Lower leg skin (tissue), 4 donors: ENCODE data around the gene ASCL1. TPM values are rescaled to one million over a fixed set of nuclear protein-coding genes. Genes with fewer than 3 reads are reported as not detected.

Experiments
- DNase-seq, 2 donors: peaks; one replicate each; pipeline ENCODE4 v3.0.0-alpha.2; 2019; ENCODE audit warnings: low spot score in 2 of 2
- H3K4me3 ChIP-seq: fragments of 200-600 bp; sonication (generic); 2 replicates; pipeline ENCODE4 v1.5.1; 2017; ENCODE audit warnings: mild to moderate bottlenecking, low read depth; ENCODE audit not compliant: poor library complexity, severe bottlenecking
- POLR2A ChIP-seq, 2 donors: fragments of 450-650 bp; IDR thresholded peaks; one replicate each; pipeline ENCODE4 v1.6.1; 2016 to 2017; ENCODE audit warnings: antibody characterized with exemption in 2 of 2, mild to moderate bottlenecking in 1 of 2, moderate library complexity in 1 of 2
- WGBS, 2 donors: methylation state at CpG; one replicate each; pipeline ENCODE4 v1.1.5; 2018; 5-methylcytosine and 5-hydroxymethylcytosine counted together
- intact Hi-C: fragments of 100-400 bp; cut with DNase I; formaldehyde crosslinking; loops from one replicate; pipeline ENCODE4 v1.15.0; 2023; ENCODE audit warnings: low total_unique reads
- total RNA-seq, 4 donors: library from RNA; depleted of rRNA; stranded (reverse); fragments of >200 nt; gene quantifications; one replicate each; pipeline ENCODE4 v1.1.0, GENCODE V29; 2016
- TF ChIP-seq, protein P1 (sequence below), 3 donors: fragments of 450-650 bp; IDR thresholded peaks; one replicate each; pipeline ENCODE4 v1.5.1; 2016; ENCODE audit warnings: antibody characterized with exemption in 3 of 3, mild to moderate bottlenecking in 3 of 3, moderate library complexity in 2 of 3

Gene ASCL1
- total RNA-seq, 4 donors from 2014 or later = not detected

- TF ChIP-seq, protein P1, sequence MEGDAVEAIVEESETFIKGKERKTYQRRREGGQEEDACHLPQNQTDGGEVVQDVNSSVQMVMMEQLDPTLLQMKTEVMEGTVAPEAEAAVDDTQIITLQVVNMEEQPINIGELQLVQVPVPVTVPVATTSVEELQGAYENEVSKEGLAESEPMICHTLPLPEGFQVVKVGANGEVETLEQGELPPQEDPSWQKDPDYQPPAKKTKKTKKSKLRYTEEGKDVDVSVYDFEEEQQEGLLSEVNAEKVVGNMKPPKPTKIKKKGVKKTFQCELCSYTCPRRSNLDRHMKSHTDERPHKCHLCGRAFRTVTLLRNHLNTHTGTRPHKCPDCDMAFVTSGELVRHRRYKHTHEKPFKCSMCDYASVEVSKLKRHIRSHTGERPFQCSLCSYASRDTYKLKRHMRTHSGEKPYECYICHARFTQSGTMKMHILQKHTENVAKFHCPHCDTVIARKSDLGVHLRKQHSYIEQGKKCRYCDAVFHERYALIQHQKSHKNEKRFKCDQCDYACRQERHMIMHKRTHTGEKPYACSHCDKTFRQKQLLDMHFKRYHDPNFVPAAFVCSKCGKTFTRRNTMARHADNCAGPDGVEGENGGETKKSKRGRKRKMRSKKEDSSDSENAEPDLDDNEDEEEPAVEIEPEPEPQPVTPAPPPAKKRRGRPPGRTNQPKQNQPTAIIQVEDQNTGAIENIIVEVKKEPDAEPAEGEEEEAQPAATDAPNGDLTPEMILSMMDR (IDR thresholded peaks at IDR 0.05) = no peak
- TF ChIP-seq POLR2A (IDR thresholded peaks at IDR 0.05) = no peak
- no peak for DNase-seq
- 1 to 4% methylated on average over 32 to 38 of the region's 38 CpGs for WGBS, 2 donors
- no peak overlapping the region for H3K4me3 ChIP-seq
- intact Hi-C loops = no loop called here
Measured at GRCh38 chr12:102965281-102966155, 8.0 kb downstream of the ASCL1 start.

DNA sequence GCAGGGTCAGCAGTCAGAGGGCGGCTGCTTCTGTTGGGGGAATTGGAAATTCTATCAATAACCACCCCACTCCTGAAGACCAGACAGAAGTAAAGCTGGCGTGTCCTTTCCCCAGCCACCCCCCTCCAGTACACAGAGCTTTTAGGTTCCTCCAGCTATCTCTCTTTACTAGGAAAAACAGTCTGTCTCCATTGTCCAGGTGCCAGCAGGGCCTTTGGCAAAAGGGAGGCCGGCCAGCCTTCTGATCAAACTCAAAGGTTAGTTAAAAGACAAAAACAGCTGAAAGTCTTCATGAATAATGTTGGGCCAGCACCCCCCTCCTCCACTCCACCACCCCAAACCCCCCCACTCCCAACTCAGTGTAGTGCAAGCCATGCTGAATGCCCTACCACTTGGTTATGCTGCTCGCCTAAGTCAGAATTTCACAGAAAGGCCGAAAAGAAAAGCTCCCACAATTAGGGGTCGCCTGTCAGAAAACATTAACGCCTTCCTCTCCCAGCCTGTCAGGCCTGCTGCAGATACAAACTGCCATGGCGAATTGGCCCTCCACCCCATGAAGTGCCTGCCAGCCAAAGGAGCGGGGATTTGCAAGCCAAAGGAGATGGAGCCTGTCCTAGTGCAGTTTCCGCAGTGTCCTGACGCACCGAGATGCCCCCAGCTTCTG is 8.9 kb downstream of the ASCL1 start:
- 11 to 17% methylated on average over 10 to 12 of the region's 12 CpGs for WGBS, 2 donors
- no peak for DNase-seq
- H3K4me3 ChIP-seq = no peak overlapping the region
- intact Hi-C loops = no loop called here
- TF ChIP-seq, protein P1 (IDR thresholded peaks at IDR 0.05) = no peak
- no peak for TF ChIP-seq POLR2A (IDR thresholded peaks at IDR 0.05)

GRCh38 chr12:102970780-102971179 is 13.3 kb downstream of the ASCL1 start:
- no peak for DNase-seq
- TF ChIP-seq POLR2A (IDR thresholded peaks at IDR 0.05) = no peak
- TF ChIP-seq, protein P1 (IDR thresholded peaks at IDR 0.05) = no peak
- H3K4me3 ChIP-seq = no peak overlapping the region
- intact Hi-C loops = no loop called here
- WGBS, 2 donors = 8 to 13% methylated on average over 4 of the region's 4 CpGs

- TF ChIP-seq POLR2A (IDR thresholded peaks at IDR 0.05) = no peak
- TF ChIP-seq, protein P1 (IDR thresholded peaks at IDR 0.05) = no peak
- 79 to 83% methylated on average over 3 of the region's 3 CpGs for WGBS, 2 donors
- no peak for DNase-seq
- H3K4me3 ChIP-seq = no peak overlapping the region
- intact Hi-C loops = no loop called here
Measured at GRCh38 chr12:102971227-102971626, 13.8 kb downstream of the ASCL1 start.

GRCh38 chr12:102973583-102973982 is 16.1 kb downstream of the ASCL1 start:
- DNase-seq = no peak
- no peak for TF ChIP-seq POLR2A (IDR thresholded peaks at IDR 0.05)
- TF ChIP-seq, protein P1 (IDR thresholded peaks at IDR 0.05) = no peak
- intact Hi-C loops = no loop called here
- no peak overlapping the region for H3K4me3 ChIP-seq
